IPS DF 4.7 (cell line): ENCODE results near the gene LSM7.

Source experiments
- DNase-seq: peaks from one replicate; pipeline ENCODE4 v3.0.0-alpha.2; 2013; ENCODE audit warnings: low spot score; ENCODE audit errors: extremely low read depth

Gene LSM7

DNA sequence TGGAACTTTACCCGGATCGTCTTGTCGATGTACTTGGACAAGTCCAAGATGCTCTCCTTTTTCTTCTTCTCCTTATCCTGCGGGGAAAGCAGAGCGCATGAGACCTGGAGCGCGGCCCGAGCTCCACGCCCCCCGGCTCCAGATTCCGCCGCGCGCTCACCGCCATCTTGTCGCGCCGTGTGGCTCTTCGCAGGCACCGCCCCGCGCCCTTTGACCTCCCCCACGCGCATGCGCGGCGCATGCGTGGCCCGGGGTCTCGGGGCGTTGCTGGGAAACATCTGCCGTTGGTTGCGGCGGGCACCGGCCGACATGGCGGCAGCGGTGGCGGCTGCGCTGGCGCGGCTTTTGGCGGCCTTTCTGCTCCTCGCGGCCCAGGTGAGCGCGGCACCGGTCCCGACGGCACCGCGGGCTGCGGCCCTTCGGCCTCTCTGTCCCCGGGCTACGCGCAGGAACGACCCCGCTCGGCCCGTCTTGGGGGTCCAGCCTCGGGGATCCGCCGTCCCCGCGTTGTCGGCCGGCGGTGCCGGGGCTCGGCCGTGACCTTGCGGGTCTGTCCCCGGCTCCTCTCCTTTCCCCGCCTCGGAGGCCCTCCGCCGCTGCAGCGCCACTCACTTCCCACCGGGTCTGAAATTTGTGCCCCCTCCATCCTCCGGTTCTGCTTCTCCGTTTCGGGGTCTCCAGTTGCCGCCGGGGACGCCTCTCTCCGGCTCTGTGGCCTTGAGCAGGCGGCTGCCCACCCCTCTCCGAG, at the start of gene LSM7, which contains the start of gene SPPL2B:
TSS of gene LSM7 (minus strand) at position 186 of the 748 bp plus-strand sequence. CDS start at position 166, 20 bp downstream.
TSS of gene SPPL2B (plus strand) at position 284 of the 748 bp plus-strand sequence. CDS start at position 310, 26 bp downstream.
- DNase-seq: no peak

DNA sequence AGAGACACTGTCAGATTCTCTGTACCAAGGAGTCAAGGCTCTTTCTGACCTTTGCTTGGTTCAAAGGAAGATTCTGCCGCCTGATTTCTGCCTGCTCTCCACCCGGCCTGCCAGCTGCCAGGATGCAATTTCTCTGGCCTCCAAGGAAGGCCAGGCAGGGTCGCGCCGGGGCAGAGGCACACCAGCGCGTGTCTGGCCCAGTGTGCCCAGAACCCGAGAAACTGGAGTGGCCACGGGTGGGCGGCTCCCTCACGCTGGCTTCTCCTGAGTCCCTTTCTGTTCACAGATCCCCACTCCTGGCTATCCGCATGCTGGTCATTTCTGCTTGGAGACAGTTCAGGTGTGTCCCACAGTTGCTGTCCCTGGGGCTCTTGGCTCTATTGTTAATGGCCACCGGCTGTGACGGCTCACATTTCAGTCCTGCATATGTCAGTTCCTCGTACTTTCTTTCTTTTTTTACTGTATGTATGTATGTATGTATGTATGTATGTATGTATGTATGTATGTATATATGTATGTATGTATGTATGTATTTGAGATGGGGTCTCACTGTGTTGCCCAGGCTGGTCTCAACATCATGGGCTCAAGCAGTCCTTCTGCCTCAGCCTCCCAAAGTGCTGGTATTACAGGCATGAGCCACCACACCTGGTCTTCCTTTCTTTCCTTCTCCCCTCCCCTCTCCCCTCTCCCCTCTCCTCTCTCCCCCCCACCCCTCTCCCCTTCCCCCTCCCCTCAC, 48.6 kb upstream of the LSM7 start:
- no peak for DNase-seq

DNA sequence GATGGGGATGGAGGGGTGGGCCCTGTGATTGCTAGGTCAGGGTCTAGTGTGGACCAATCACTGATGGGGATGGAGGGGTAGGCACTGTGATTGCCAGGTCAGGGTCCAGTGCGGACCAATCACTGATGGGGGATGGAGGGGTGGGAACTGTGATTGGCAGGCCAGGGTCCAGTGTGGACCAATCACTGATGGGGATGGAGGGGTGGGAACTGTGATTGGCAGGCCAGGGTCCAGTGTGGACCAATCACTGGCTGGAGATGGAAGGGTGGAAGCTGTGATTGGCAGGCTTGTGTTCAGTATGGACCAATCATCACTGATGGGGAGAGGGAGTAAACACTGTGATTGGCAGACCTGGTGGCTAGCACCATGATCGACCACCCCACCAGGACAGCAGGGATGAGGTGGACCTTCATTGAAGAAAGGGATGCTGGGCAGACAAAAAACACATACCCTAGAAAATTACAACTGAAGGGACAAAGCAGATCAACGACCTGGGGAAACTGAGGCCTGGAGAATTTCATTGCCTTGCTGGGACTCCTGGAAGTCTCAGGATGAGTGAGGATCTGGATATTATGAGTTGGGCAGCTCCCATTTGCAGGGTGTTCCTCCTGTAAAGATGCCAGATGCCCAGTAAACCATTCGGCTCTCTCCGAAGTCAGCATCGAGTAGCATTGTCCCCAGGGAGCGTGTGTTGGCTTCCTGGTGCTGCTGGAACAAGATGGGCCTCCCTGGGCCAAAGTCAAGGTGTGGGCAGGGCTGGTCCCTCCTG, 47.2 kb upstream of the LSM7 start:
- no peak for DNase-seq

DNA sequence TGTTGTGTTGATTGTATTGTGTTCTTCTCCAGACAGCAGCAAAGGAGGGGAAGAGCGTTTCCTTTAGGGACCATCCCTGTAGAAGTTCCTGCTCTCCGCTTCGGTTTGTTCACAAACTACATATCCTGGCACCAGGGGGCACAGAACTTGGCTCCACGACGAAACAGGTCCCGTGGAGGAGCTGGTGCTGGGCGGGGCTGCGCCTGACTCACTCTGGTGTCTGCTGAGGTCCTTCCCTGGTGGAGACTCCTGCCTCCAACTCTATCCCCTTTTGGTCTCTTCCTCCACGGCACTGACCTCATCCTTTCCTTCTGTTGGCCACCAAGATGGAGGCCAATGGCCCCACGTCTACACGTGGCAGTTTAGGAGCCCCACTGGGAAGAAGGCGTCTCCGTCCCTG, 46.4 kb upstream of the LSM7 start:
- no peak for DNase-seq

DNA sequence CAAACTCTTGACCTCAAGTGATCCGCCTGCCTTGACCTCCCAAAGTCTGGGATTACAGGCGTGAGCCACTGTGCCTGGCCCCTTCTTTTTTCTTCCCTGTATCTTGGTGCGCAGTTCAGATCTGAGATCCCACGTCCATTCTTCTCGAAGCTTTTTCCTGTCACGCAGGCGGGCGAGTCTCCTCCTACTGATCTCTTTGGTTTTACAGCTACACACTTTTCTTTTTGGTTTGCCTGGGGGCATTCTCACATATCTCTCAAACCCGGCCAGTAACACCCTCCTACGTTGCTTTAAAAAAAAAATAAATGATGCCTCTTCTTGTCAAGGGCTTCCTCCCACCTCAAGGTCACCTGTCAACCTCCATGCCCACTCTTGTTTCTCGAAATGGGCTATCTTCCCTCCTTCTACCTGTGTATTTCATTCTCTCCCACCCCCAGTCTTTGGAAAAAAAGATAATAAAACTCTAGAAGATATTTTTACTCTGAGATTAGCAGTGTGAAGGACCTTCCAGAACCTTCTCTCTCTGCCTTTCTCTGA, 43.8 kb upstream of the LSM7 start:
- DNase-seq: no peak

DNA sequence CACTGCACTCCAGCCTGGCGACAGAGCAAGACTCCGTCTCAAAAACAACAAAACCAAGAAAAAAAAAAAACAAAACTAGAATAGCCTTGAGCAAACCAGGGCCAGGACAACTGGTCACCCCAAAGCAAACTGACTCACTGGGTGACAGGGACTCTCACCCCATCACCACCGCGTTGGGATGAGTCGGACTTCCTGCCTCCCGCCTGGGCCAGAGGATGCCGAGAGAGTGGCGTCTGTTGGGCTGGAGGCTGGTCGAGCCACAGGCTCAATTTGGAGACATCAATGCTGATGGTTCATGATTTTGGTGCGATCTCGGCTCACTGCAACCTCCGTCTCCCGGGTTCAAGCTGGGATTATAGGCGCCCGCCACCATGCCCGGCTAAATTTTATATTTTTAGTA, 43.3 kb upstream of the LSM7 start:
- no peak for DNase-seq

DNA sequence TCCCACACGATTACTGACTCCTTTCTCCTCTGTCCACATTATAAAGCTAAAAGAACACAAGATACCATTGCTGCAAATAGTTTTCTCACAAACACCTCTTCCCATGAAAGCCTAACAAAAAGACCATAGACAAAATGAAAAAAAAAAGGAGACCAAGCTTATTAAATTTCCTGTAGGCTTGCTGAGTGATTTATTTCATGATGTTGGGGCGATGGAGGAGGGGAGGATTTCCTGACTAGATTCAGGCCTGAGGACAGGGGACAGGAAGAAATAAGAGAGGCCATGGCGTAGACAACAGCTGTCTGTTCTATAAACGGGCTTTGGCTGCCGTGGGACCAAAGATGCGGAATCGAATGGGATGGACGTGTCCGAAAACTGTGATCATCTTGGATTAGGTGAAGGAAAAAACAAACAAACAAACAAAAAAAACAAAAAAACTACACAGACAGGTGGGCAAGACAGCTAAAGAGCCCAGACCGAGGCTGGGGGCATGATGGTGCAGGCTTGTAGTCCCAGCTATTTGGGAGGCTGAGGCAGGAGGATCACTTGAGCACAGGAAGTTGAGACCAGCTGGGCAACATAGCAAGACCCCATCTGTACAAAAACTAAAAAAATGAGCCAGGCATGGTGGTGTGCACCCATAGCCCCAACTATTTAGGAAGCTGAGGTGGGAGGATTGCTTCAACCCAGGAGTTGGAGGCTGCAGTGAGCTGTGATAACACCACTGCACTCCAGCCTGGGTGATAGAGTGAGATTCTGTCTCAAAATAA, 37.0 kb upstream of the LSM7 start:
- no peak for DNase-seq

DNA sequence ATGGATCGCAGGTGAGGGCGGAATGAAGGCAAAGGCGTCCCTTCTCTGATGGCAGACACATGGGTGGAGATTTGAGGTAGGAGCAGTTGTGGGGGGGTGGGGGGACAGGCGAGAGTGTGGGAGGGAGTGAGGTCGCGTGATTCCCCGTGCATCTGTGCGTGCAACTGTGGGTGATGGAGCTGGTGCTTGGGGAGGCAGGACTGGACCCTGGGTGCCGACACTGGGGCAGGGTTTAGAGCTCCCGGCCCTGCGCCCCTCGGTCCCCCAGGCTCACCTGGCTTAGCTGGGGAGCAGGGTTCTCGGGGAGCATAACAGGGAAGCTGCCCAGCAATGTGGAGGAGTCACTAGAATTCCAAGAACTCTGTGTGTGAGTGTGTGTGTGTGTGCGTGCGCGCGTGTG, 35.0 kb upstream of the LSM7 start:
- no peak for DNase-seq

DNA sequence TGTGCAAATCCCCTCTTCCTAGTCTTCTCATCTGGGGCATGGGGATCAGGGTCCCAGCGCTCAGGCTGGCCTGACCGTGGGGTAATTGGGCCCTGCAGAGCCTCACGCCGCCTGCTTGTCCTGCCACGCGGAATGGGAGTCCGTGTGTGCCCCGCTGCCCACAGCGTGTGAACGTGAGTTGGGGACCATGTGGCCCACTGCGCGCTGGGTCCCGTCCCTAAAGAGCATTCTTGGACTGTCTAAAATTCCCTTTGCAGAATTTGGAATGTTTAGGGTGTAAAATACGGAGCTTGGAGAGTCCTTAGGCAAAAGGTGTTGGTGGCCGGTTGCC, 34.5 kb upstream of the LSM7 start:
- DNase-seq: no peak

DNA sequence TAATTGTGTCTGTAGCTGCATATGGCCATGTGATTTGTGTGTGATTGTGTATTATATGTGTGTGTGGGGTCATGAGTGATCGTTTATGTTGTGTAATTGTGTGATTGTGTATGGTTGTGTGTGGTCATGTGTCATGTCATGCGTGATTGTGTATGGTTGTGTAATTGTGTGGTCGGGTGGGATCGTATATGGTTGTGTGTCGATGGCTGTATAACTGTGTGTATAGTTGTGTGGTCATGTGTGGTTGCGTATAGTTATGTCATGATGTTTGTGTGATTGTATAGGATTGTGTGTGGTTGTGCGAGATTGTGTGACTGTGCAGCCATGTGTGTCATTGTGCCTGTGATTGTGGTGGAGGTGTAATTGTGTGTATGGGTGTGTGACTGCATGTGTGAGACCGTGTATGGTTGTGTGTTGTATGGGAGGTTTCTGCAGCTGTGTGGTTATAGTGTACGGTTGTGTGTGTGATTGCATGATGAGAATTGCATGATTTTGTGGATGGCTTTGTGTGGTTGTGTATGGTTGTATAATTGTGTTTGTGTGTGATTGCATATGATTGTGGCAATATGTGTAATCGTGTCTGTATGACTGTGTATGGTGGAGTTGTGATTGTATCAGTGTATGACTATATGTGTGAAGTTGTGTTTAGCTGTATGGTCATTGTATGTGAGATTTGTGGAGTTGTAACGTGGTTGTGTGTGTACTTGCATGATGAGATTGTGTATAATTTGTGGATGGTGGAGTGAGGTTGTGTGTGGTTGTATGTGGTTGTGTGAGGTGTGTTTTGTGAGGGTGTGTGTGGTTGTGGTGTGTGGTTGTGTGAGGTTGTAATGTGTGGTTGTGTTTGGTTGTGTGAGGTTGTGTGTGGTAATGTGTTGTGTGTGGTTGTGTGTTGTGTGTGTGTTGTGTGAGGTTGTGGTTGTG, 33.9 kb upstream of the LSM7 start:
- DNase-seq: no peak

DNA sequence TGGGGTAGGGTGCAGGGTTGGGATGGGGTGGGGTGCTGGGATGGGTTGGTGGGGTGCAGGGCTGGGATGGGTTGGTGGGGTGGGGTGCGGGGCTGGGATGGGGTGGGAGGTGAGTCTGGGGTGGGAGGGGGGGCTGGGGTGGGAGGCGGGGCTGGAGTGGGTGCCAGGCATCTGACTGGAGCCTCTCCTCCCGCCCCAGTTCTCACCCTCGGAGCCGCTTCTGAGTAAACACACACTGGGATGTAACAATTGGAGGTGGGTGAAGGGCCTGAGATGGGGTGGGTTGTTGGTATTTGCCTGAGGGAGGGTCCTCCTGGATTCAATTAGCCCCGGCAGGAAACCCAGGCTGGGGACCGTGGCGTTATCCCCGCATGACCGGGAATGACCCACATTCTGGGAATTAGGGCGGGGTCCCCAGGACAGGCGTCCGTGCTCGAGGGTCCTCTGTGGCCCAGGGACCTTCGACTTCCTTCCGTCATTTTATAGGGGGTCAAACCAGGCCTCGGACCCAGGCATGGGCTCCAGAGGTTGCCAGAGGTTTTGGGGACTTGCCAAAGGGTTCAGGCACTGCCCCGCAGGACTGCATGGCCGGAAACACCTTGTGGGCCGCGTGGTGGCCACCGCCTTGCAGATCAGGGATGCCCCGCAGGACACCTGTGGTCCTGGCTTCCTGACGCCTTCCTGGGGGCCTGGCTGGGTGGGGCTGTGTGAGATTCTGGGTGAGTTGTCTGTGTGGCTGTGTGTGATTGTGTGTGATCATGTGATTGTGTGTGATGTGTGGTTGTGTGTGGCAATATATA, 33.1 kb upstream of the LSM7 start:
- no peak for DNase-seq

DNA sequence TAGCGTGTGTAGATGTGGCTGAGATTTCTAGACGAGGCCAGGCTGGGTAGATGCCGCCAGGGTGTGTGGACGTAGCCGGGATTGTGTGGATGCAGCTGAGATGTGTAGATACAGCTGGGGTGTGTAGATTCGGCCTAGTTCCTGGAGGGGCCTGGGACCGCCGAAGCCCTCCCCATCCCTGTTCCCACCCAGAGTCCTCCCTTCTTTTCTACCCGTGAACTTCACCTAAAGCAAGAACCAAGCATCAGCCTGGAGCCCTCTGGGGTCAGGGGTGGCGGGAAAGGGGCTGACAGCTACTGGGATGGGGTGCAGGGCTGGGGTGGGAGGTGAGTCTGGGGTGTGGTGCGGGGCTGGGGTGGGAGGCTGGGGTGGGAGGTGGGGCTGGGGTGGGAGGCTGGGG, 32.4 kb upstream of the LSM7 start:
- no peak for DNase-seq

DNA sequence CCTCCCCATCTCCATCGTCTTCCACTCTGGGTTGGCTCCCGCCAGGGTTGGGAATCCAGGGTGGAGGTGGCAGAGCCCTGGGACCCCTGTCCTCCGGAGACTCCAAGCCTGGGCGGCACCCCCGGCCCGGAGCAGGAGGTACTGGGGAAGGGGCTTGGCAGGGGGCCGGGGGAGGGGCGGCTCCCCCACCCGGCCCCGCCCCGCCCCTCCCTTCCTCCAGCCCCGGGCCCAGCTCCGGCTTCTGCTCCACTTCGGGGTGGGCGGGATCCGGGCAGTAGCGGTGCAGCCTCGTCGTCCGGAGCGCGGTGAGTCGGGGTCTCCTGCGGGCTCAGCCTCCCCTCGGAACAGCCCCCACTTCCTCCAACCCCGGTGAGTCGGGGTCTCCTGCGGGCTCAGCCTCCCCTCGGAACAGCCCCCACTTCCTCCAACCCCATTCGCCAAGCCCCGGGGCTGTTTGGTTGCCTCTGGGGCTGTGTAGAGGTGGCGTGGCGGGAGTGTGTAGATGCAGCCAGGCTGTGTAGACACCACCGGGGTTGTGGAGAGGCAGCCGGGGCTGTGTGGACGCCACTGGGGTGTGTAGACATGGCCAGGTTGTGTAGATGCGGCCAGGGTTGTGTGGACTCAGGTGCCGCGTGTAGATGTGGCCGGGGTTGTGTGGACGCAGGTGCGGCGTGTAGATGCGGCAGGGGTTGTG, 31.8 kb upstream of the LSM7 start, which contains the start of gene TMPRSS9:
TSS of gene TMPRSS9 (plus strand) at position 274 of the 694 bp plus-strand sequence. CDS start 29,521 bp downstream, outside the sequence.
- no peak for DNase-seq

DNA sequence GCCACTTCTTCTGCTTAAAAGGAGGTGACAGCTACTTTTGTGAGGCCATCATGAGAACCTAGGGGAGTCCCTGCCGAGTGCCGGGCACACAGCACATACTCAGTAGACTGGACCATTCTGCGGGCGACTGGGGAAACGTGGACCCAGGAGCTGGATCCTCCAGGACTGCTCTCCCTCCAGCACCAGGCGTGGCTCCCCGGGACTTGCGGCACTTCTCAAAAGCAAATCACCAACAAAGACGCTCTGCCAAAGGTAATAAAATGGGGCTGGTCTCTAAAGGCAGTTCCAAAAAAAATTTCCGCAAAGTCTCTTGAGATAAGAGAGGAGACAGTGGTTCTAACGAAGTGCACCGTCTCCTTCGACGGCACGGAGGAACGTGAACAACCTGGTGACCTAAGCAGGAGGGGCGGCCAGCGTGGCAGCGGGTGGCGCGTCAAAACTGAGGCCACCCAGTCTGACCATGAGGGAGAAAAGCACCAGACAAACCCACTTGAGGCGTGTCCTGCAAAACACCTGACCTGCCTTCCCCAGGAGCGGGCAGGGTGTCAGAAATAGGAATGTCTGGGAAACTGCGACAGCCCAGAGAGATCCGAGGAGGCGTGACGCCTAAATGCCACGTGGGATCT, 30.3 kb upstream of the LSM7 start:
- no peak for DNase-seq

DNA sequence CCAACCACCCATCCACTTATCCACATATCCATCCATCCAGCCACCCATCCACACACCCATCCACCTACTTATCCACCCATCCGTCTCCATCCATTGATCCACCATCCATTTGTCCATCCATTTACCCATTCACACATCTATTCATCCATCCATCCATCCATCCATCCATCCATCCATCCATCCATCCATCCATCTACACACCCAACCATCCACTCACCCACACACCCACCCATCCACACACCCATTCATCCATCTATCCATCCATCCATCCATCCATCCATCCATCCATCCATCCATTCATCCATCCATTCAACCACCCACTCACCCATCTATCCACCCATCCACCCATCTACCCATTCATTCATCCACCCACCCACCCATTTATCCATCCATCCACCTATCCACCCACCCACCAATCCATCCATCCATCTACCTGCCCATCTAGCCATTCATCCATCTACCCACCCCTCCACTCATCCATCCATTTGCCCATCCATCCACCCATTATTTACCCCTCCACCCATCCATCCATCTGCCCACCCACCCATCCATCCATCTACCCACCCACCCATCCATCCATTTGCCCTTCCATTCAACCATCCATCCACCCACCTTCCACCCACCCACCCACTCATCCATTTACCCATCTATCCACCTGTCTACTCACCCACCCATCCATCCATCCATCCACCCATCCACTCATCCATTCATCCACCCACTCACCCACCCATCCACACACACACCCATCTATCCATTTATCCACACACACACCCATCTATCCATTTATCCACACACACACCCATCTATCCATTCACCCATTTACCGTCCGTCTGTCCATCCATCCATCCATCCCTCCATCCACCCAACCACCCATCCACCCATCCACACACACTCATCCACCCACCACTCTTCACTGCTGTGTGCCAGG, 29.2 kb upstream of the LSM7 start:
- no peak for DNase-seq

DNA sequence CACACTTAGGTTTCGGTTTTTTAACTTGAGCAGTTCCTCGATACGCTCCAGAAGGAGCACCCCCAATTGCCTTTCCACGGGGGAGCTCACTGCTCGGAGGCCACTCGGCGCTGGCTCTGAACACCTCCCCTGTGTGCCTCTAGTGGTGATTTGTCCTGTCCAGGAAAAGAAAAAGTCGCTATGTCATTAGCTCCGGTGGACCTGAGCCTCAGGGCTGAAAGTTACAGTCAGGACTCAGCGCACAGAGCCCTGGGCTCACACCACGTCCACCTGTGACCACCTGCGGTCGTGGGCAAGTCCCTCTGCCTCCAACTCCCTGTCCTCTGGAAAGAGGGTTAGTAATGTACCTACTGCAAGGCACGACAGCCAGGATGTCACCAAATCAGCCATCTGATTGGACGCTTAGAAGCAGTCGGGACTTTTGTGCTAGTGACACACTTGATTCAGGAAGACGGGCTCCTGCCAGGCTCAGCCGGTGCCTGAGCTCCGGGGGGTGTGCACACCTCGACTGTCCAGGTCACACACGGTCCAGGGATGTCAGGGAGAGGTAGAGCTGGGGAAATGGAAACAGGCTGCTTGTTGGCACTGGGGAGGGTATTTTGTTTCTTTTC, 27.8 kb upstream of the LSM7 start:
- DNase-seq: no peak
